HG03025 (cell line): ENCODE results near the gene KRTAP10-2.
"Not testable (repeated sequence)": the region's sequence is repeated elsewhere in the genome, so short reads cannot be mapped to it uniquely, and the experiment has no call there.

ENCODE experiments used
- ATAC-seq: cut with Tn5 transposase; IDR thresholded peaks from one replicate; pipeline ENCODE4 v1.9.1; 2021; ENCODE audit warnings: mild to moderate bottlenecking, moderate library complexity; ENCODE audit not compliant: unreplicated experiment, low FRiP score

The KRTAP10-2 gene

DNA sequence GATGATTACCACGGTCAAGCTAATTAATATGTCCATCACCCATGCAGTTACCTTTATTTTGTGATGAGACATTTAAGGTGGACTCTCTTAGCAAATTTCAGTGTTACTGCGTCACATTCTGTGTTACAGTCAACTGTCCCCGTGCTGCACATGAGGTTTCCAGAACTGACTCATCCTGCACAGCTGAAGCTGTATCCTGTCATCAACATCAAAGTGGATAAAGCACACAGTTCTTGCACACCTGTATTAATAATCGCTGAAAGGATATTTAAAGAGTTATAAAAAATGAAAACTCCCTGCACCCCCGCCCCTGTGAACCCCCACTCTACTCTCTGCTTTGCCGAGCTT lies 32.5 kb upstream of the KRTAP10-2 start:
- ATAC-seq, result no peak

DNA sequence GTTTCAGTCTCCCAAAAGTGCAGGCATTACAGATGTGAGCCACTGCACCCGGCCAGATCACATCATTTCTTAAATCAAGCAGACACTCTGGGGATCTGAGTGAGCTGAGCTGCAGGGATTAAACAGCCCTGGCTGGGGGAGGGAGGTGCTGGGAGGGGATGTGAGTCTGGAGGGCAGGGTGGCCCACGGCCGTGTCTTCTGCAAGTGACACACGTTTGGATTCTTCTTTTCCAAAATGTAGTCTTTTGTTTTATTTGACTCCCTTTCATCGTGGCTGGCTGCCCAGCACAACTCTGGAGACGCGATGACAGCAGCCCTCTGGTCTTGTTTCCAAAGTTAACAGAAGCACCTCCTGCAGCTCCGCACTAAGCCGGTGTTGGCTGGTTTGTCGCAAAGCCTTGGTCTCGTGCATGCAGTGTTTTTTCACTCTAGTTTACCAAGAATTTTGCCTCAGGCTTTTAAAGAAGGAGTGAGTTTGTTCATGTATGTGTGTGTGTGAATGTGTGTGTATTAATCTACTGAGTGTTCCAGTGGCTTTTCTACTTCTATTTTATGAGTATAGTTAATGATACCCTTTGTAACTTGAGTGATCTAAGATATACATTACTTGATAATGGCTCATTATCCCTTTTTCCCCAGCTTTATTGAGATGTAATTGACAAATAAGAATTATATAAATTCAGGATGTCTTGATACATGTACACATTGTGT lies 31.9 kb upstream of the KRTAP10-2 start:
- no peak for ATAC-seq

- no peak for ATAC-seq
These were observed 30.8 kb upstream of the KRTAP10-2 start for GRCh38 chr21:44582055-44582454.

DNA sequence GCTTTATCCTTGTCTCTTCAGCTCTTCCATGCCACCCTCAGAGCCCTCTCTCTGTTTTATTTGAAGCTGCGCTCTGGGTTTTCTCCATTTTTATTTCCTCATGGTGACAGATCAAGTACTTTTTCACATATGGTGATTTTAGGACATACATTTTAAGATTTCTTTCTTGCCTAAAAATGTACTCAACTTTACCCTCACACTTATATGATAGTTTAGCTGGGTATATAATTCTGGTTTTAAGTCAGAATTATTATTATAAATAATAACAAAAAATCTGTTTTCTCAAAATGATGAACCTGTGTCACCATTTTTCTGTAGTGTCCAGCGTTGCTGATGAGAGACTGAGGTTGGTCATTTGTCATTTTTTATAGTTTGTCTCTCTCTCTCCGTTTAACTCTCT lies 29.9 kb upstream of the KRTAP10-2 start:
- no peak for ATAC-seq

- ATAC-seq, result not testable (repeated sequence)
These were observed 29.0 kb upstream of the KRTAP10-2 start, which contains the start of gene KRTAP10-5 for GRCh38 chr21:44580231-44580821. KRTAP10-5 (minus strand) TSS chr21:44580604; CDS start chr21:44580578, 26 bp downstream.

DNA sequence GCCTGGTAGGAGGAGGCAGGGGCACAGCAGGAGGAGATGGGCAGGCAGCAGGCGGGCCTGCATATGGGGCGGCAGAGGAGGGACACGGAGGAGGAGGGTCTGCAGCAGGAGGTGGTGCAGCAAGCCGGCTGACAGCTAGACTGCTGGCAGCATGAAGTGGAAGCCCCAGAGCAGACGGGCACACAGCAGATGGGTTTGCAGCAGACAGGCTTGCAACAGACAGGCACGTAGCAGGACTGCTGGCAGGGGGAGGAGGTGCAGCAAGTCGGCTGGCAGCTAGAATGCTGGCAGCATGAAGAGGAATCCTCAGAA lies 28.5 kb upstream of the KRTAP10-2 start:
- ATAC-seq, result no peak

DNA sequence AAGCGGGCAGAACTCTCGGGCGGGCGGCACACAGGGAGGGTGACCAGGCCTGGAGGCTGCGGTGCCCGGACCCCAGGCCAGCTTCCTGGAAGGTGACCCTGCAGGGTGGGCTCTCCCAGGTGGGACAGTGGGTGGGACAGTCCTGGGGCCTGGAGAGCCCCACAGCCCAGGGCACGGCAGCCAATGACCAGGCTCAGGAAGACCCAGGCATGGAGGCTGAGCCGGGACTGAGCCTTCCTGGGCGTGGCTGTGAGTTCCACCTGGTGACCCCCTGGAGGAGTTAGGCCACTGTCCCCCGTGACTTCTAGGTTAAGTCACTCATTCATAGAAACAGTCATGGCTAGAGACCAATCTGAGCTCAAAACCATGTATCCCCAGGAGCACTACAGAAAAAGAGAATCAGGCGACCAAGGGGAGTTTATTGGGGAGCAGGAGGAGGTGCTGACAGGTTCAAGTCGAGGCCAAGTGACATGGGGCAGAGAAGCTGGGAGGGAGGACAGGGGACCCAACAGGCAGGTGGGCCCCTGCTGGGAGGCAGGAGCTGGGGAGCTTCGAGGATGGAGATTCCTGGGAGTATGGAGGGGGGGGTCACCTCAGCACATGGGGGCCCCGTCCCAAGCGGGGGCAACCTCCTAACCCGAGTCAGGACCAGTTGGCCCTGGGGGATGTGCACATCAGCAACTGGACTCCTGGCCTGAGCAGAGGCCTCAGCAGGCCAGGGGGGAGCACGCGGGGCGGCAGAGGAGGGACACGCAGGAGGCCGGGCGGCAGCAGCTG lies 27.9 kb upstream of the KRTAP10-2 start:
- no peak for ATAC-seq

DNA sequence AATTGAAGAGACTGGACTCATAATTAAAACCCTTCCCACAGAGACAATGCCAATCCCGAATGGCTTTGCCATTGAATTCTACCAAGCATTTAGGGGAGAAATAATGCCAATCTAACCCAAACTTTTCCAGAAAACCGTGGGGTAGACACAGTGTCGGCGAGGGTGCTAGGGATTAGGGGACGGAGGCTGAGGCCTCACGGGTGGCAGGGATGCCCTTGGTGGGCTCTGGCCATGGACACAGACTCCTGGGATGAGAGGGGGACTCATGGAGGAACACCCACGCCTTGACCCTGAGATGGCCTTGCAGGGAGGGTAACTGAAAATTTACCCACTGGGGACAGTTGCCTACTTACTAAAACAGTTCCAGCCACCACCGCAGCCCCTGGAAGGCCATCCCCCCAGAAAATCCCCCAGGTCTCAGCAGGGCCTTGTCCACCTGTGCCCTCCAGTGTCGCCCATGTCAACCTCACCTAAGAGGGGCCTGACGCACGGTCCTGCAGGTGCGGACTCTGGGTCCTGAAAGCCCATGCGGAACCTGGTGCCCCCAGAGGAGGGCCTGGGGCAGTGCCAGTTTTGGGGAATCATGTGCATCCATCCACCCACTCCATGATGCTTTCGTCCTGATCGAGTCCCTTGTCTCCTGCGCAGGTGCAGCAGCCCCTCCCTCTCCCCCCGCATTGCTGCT lies 27.2 kb upstream of the KRTAP10-2 start:
- ATAC-seq, result no peak

- no peak for ATAC-seq
These were observed 24.7 kb upstream of the KRTAP10-2 start for GRCh38 chr21:44576025-44576420.

DNA sequence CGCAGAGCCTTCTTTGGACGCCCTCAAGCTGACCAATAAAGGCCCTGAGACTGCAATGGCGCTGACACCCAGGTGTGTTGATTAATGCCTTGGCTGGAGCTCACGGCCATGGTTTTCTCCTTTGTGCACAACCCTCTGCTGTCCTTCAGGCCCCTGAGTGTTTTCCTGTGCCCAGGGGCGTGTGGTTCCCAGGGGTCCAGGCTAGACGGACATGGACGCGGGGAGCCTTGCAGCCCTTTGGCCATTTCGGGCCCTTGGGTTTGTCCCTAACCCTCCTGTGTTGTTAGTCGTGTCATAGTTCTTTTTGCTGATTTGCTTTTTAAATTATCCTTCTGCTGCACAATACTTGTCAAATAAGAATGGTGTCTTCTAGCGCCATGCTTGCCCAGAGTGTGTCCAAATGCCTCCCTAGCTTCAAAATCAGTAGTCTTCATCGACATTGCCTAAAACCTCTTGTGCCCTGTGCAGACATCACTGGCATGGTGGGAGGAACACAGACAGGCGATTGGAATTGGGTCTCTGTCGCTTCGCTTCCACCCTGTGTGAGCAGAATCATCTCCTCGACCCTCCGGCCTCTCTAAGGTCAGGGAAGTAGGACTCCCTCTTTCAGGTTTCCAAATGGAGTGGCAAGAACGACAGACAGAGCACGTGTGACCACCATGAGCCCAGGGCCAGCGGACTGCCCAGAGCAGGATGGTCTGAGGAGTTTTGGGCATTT lies 24.2 kb upstream of the KRTAP10-2 start:
- ATAC-seq, result no peak

- no peak for ATAC-seq
These were observed 23.4 kb upstream of the KRTAP10-2 start for GRCh38 chr21:44574457-44575306.

DNA sequence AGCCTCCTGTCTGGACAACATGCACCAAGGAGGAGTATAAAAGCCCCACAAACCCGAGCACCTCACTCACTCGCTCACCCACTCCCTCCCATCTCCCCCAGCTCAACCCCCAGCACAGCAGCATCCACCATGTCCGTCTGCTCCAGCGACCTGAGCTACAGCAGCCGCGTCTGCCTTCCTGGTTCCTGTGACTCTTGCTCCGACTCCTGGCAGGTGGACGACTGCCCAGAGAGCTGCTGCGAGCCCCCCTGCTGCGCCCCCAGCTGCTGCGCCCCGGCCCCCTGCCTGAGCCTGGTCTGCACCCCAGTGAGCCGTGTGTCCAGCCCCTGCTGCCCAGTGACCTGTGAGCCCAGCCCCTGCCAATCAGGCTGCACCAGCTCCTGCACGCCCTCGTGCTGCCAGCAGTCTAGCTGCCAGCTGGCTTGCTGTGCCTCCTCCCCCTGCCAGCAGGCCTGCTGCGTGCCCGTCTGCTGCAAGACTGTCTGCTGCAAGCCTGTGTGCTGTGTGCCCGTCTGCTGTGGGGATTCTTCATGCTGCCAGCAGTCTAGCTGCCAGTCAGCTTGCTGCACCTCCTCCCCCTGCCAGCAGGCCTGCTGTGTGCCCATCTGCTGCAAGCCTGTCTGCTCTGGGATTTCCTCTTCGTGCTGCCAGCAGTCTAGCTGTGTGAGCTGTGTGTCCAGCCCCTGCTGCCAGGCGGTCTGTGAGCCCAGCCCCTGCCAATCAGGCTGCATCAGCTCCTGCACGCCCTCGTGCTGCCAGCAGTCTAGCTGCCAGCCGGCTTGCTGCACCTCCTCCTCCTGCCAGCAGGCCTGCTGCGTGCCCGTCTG lies 22.5 kb upstream of the KRTAP10-2 start, which contains the start of gene KRTAP10-4:
Gene KRTAP10-4 (plus strand): TSS at position 100 of the 827 bp plus-strand sequence. CDS start 30 bp downstream, at position 130.
- ATAC-seq, result not testable (repeated sequence)

DNA sequence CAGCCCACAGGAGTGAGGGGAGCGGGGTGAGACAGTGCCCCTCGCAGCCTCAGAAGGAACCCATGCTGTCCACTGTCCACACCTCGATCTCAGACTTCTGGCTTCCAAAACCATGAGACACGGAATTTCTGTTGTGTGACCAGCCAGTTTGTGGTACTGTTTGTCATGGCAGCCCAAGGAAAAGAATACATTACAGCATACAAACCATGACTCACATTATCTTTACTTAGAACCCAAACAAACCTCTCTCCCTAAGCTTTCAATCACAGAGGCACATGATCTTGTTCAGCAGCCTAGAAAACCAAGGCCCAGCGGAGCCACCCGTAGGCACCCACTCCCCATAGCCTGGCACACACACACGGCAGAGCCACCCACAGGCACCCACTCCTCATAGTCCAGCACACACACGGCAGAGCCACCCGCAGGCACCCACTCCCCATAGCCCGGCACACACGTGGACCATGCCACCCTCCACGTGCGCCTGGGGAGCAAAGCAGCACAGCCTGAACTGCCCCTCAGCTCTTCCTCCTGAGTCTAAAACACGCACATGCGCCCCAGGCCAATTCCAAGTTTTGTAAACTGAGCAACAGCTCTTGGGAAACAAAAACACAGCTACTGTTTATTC lies 21.8 kb upstream of the KRTAP10-2 start:
- ATAC-seq, result no peak

GRCh38 chr21:44571844-44572782 lies 20.8 kb upstream of the KRTAP10-2 start:
- no peak for ATAC-seq

DNA sequence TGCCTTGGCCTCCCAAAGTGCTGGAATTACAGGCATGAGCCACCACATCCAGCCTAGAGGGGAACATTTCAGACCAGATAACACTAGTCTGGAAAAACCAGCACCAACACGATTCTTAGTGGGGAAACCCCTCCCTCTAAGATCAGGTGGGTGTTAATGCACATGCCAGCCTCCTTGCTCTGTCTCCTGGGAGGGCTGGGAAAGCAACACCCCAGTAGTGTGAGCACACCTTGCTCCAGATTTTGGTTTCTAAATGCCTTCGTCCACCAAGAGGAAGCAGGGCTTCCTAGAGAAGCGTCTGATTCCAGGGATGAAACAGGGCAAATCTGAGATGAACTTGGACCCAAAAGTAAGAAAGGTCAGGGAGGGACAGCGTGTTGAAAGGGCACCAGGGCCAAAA lies 20.0 kb upstream of the KRTAP10-2 start:
- no peak for ATAC-seq

DNA sequence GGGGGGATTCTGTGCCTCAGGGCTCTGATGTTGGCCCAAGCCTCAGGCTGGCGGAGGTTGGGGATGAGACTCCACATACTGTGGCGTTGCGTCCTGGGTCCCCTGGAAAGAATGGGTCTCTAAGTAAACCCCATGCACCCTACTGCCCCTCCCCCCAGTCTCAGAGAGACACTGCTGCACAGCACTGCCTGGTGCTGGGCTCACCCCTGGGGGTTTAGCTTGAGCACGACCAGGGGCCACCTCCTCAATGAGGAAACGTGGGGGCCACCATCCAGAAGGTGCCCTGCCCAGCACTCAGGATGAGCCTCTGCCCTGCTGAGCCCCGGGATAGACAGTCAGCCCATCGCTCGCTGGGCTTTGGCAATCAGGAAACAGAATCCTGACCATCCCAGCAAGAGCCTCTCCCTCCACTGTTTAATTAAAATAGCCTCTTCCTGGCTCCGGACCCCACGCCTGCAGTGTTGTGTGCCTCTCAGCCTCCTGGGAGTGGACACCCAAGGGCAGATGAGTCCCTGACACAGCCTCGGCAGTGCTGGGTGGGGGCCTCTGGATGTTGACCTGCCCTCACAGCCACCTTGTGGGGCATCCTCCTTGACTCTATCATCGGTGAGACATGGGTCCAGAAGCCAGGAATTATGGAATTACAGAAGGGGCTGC lies 18.7 kb upstream of the KRTAP10-2 start:
- no peak for ATAC-seq
